Adipocyte (in vitro differentiated cells): ENCODE data around the gene FLT1.

Source experiments
- DNase-seq: peaks from one replicate; pipeline ENCODE4 v3.0.0-alpha.2; 2015; ENCODE audit warnings: low read depth
- H3K27me3 ChIP-seq: replicated peaks from 2 replicates; pipeline ENCODE4 v1.7.0; 2013; ENCODE audit warnings: mild to moderate bottlenecking, low read length, moderate library complexity; ENCODE audit not compliant: control insufficient read depth, insufficient read depth
- H3K36me3 ChIP-seq: 2 replicates; pipeline ENCODE4 v1.7.0; 2013; ENCODE audit warnings: low read length, mild to moderate bottlenecking, moderate library complexity; ENCODE audit not compliant: control insufficient read depth, insufficient read depth, severe bottlenecking
- H3K4me1 ChIP-seq: 2 replicates; pipeline ENCODE4 v1.7.0; 2013; ENCODE audit warnings: mild to moderate bottlenecking, low read length, moderate library complexity; ENCODE audit not compliant: control insufficient read depth, insufficient read depth
- H3K4me3 ChIP-seq: 2 replicates; pipeline ENCODE4 v1.7.0; 2013; ENCODE audit warnings: mild to moderate bottlenecking, low read length, moderate library complexity
- H3K9ac ChIP-seq: 2 replicates; pipeline ENCODE4 v1.7.0; 2013; ENCODE audit warnings: mild to moderate bottlenecking, low read length, moderate library complexity
- H3K9me3 ChIP-seq: 2 replicates; pipeline ENCODE4 v1.7.0; 2013; ENCODE audit warnings: mild to moderate bottlenecking, low read length, moderate library complexity; ENCODE audit not compliant: control insufficient read depth

The FLT1 gene

DNA sequence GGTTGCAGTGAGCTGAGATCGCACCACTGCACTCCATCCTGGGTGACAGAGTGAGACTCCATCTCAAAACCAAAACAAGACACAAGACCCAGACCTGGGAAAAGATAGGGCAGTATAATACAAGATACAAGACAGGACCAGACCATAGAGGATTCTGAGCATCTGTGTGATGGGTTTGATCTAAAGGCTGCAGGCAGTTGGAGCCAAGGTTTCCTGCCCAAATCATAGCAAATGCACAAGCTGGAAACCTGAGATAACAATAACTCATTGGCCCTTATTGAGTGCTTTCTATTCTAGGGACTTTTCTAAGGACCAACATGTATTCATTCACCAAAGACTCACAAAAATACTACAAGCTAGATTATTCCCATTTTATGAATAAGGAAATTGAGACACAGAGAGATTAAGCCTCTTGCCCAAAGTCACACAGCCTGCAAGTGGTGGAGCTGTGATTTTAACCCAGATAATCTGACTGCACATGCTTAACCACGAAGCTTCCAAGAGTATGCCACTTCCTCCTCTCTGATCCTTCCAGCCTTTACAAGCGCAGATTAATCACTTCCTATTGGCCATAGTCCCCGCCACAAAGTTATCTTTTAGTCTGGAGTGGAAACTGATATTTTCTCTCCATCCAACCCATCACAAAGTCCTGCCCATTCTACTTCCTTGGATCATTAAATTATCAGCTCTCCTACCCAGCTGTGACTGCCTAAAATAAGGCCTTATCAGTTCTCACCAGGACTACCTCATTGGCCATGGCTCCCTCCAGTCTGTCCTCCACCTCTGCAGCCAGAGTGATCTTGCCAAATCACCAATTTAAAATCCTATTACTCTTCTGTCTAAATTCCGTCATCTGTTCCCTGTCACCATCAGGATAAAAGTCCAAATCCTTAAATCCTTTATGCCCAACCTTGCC lies 147.2 kb downstream of the FLT1 start:
- no peaks in the 10 kb centered on the region for H3K4me1 ChIP-seq
- H3K27me3 ChIP-seq: no peaks in the 10 kb centered on the region
- H3K9ac ChIP-seq: no peak overlapping the region
- DNase-seq: no peak
- no peaks in the 10 kb centered on the region for H3K36me3 ChIP-seq
- no peaks in the 10 kb centered on the region for H3K9me3 ChIP-seq
- no peak overlapping the region for H3K4me3 ChIP-seq

DNA sequence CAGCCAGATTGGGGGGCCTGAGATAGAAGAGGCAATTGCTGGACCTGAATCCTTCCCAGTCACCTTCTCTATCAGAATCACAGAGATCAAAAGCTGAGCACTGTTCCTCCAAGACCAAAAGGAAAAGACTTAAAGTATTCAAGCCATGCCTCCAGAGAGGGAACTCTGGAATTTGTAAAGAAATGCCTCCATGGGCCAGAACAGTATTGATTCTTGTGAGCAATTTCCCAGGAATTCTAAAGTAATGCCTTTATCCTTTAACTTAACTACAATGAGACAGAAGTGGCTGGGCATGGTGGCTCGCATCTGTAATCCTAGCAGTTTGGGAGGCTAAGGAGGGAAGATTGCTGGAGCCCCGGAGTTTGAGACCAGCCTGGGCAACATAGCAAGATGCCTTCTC lies 148.8 kb downstream of the FLT1 start:
- peak; percentile 49 for DNase-seq
- H3K27me3 ChIP-seq: no peaks in the 10 kb centered on the region
- H3K9ac ChIP-seq: no peak overlapping the region
- no peaks in the 10 kb centered on the region for H3K4me1 ChIP-seq
- H3K9me3 ChIP-seq: no peaks in the 10 kb centered on the region
- H3K4me3 ChIP-seq: no peak overlapping the region
- no peaks in the 10 kb centered on the region for H3K36me3 ChIP-seq

DNA sequence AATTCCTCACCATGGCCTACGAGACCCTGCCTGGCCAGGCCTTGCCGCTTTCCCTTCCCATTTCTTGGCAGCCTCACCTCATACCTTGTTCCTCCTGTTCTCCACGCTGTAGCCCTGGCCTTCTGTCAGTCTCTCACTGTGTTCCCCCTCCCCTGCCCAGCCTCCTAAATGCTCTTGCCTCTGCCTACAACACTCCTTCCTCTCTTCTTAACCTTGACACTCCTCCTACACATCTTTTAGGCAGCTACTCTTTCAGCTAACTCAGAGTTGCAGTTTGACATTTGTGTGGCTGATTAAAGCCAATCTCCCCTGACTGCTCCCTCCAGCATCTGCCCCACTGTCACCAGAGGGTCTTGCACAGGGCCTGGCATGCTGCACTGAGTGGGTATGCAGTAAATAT lies 150.8 kb downstream of the FLT1 start:
- no peaks in the 10 kb centered on the region for H3K36me3 ChIP-seq
- H3K4me1 ChIP-seq: peaks cover 4% of the 10 kb centered on the region
- no peaks in the 10 kb centered on the region for H3K9me3 ChIP-seq
- DNase-seq: no peak
- no peaks in the 10 kb centered on the region for H3K27me3 ChIP-seq
- no peak overlapping the region for H3K4me3 ChIP-seq
- no peak overlapping the region for H3K9ac ChIP-seq

DNA sequence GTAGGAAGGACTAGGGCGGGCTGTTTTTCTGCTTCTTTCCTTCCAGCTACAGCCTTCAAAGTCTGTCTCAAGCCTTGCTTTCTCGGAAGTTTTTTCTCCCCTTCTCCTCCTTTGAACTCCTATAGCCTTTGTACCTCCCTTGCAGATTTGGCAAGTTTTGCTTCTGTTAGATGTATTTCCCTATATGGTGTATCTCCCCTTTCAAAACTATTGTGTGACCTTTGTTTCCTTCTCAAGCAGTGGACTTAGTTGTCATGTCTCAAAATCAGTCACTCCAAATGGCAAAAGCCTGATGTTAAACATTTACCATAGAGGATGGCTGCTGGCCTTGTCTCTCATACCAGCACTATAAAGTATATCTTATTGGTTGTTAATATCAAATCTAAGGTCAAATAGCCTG lies 152.7 kb downstream of the FLT1 start:
- H3K9me3 ChIP-seq: peaks cover 3% of the 10 kb centered on the region
- no peak for DNase-seq
- H3K9ac ChIP-seq: no peak overlapping the region
- H3K27me3 ChIP-seq: no peaks in the 10 kb centered on the region
- H3K36me3 ChIP-seq: no peaks in the 10 kb centered on the region
- no peak overlapping the region for H3K4me3 ChIP-seq
- H3K4me1 ChIP-seq: peaks cover 10% of the 10 kb centered on the region

DNA sequence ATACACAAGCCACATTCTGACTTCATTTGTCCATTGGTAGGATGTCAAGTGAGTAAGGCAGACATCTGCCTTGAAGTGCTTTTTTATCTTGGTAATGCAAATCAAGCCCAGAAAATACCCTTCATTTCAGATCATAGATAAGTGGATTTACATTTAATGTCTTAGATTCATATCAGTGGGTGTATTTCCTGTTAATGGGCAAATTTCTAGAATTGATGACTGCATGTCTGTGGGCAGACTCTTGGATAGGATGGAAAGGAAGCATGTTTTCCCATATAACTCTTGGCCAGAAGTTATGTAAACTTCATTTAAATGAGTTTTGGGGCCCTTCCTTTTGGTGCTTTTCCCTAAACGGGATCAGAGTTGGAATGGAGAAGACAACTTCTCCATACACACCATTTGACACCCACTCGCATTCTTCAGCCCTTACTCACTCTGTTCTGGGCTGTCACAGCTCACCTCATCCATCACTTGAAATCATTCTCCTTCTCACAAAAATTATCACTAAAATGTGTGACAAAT lies 154.6 kb downstream of the FLT1 start:
- no peak overlapping the region for H3K4me3 ChIP-seq
- H3K9ac ChIP-seq: no peak overlapping the region

DNA sequence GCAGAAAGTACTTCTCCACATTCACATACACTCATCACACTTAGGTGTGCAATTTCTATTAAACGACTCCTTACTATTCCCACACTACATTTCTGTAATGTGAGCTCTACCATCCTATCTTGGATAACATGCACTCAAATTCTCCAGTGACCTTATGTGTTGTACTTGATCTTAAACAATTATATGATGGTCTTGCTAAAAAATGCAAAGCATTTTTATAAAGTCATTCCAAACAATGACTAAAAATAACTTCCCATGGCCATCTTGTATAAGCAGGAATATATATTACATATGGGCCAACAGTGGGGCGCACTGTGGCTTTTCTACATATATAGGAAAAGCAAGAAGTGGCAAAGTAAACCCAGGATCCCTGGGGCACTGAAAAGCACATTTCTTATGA lies 155.5 kb downstream of the FLT1 start:
- Histone ChIP-seq H3K9ac (no peak overlapping the region), H3K36me3 (no peaks in the 10 kb centered on the region), H3K27me3 (no peaks in the 10 kb centered on the region), H3K4me1 (peaks cover 12% of the 10 kb centered on the region), H3K4me3 (no peak overlapping the region), H3K9me3 (peaks cover 3% of the 10 kb centered on the region)
- DNase-seq: peak; percentile 61

More for the DNA sequence above, 154.6 kb downstream of the FLT1 start:
- H3K36me3 ChIP-seq: no peaks in the 10 kb centered on the region
- no peaks in the 10 kb centered on the region for H3K27me3 ChIP-seq
- H3K4me1 ChIP-seq: peaks cover 12% of the 10 kb centered on the region
- peak; percentile 18 for DNase-seq
- peaks cover 3% of the 10 kb centered on the region for H3K9me3 ChIP-seq

DNA sequence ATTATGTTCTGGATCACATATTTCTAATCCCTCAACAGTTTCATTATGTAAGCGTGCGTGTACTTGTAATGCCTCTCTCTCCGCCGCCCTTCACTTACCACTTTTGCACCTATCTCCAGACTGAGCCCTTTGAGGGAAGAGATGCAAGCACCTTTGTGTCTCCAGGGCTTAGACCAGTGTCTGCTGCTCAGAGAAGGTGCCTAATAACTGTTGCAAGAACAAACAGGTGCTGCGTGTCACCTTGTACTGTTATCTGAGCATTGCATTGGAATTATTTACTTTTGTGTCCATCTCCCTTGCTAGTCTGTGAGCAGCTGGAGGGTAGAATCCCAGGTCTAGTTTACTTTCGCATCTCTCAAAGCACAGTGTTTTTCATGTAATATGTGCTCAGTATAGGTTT lies 156.2 kb downstream of the FLT1 start:
- Histone ChIP-seq H3K9ac (no peak overlapping the region), H3K36me3 (no peaks in the 10 kb centered on the region), H3K9me3 (peaks cover 3% of the 10 kb centered on the region), H3K4me1 (peaks cover 12% of the 10 kb centered on the region), H3K4me3 (no peak overlapping the region), H3K27me3 (no peaks in the 10 kb centered on the region)
- no peak for DNase-seq

DNA sequence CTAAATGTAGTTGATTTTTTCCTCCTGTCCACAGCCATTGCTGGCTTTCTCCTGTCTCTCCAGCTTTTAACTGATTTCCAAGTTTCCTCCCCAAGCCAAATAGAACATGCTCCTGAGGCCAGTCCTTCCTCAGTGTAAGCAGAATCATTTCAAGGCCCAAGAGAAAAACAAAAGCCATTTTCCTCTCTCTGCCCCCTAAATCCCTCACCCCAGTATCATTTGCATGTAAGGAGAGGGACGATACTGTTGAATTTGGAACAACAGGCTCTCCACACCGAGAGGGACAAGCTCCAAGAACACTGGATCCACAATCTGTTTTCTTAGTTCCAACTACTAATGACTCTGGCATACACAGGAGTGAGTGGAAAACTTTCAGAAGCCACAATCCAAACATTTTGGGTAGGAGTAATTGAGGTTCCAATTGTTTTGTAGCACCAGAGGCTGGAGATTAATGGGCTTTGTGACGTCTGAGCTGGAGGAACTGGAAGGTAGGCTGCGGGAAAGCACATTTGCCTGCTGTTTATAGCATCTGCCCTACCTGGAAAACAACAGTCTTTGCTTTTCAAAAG lies 156.8 kb downstream of the FLT1 start:
- Histone ChIP-seq H3K27me3 (no peaks in the 10 kb centered on the region), H3K36me3 (no peaks in the 10 kb centered on the region), H3K9ac (no peak overlapping the region), H3K4me3 (no peak overlapping the region), H3K4me1 (peaks cover 12% of the 10 kb centered on the region), H3K9me3 (peaks cover 3% of the 10 kb centered on the region)
- DNase-seq: no peak

DNA sequence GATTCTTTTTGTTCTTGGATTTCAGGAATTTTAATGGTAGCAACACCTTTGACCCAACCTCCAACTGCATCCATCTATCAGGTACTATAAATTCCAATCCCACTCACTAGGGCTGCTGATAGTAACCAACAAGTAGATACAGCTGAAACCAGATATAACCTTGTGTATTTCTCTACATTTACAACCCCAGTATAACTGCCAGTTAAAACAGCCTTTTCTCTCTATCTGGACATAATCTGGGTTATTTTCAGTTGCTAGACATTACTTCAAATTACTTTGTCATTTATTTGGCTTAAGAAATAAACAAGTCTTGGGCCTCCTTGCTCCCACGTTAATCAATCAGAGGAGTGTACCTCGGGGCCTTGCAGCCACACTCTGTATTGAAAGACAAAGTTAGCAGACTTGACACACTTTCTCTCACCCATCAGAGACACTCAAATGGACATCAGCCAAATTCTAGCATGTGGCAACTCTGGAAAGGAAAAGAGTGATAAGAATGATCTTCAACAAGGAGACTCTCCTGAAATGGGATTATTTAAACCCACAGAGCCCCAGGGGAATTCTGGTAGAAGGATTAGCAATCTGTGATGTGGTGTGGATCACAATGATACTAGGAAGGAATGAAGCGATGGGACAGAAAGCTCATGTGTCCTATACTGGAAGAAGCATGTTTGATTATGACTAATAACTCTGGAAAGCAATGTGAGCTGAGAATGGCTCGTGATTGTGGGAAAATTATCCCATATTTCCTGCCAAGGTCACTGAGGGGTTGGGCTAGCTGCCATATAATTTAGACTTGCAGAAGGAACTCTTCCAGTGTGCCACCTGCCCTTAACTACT lies 157.5 kb downstream of the FLT1 start:
- no peak overlapping the region for H3K9ac ChIP-seq
- H3K4me3 ChIP-seq: no peak overlapping the region
- H3K27me3 ChIP-seq: no peaks in the 10 kb centered on the region
- peaks cover 12% of the 10 kb centered on the region for H3K4me1 ChIP-seq
- peaks cover 3% of the 10 kb centered on the region for H3K9me3 ChIP-seq
- peak; percentile 54 for DNase-seq
- H3K36me3 ChIP-seq: no peaks in the 10 kb centered on the region

DNA sequence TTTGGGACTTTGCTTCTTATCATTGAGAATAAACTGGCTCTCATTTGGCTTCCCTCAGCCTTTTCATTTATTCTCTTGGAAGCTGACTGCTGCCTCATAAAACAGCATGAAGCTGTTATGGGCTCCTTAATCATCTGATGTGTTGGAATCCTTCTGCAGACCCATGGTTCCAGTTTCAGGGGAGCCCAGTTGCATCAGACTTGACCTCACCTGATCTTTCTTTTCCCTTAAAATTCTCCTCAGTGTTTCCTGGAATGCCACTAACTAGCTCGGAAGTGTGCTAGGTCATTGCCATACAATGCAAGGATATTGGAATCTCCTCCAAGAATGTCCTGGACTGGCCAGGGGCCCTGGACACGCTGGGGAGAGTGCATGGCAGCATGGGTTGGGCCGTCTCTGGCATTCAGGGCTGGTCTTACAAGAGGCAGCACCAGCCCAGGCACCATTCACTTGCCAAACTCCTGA lies 158.7 kb downstream of the FLT1 start:
- Histone ChIP-seq H3K9me3 (peaks cover 3% of the 10 kb centered on the region), H3K27me3 (no peaks in the 10 kb centered on the region), H3K4me1 (peaks cover 12% of the 10 kb centered on the region), H3K36me3 (no peaks in the 10 kb centered on the region), H3K4me3 (no peak overlapping the region), H3K9ac (no peak overlapping the region)
- no peak for DNase-seq
